ENCODE measurements around the gene LMAN2L.

Gene LMAN2L

GRCh38 chr2:96665083-96665569, 74.7 kb downstream of the LMAN2L start:
- CTCF ChIA-PET: interaction anchor here (0.6 kb wide), 1 partner anchor 257 kb away, joined by 3 read pairs; no protein-coding TSS in a partner anchor
- POLR2A ChIA-PET (ENCODE audit: low non-redundant PET): interaction anchor here (0.5 to 1.1 kb wide), 4 partner anchors 13 to 183 kb away, joined by 3 to 4 read pairs (median 3); partner anchors contain the start of gene KANSL3
- peak; percentile 96 for DNase-seq (ENCODE audit: low spot score)
- H3K27ac ChIP-seq: peak overlapping the region; percentile 88
- no peak for TF ChIP-seq CTCF (conservative IDR thresholded peaks at IDR 0.05; ENCODE audit: low read depth)

GRCh38 chr2:96664366-96664925, 75.4 kb downstream of the LMAN2L start:
- no peak overlapping the region for H3K27ac ChIP-seq
- ChIA-PET CTCF (interaction anchor here (0.5 to 0.6 kb wide), 2 partner anchors 45 to 97 kb away, joined by 3 to 4 read pairs; no protein-coding TSS in a partner anchor), POLR2A (ENCODE audit: low non-redundant PET) (interaction anchor here (1.1 kb wide), 1 partner anchor 26 kb away, joined by 4 read pairs; the partner anchor contains the start of gene KANSL3)
- no peak for TF ChIP-seq CTCF (conservative IDR thresholded peaks at IDR 0.05; ENCODE audit: low read depth)
- no peak for DNase-seq (ENCODE audit: low spot score)

GRCh38 chr2:96663829-96664228, 76.0 kb downstream of the LMAN2L start:
- ChIA-PET POLR2A (ENCODE audit: low non-redundant PET) (no interaction called here), CTCF (interaction anchor here (0.5 to 0.6 kb wide), 2 partner anchors 24 to 44 kb away, joined by 4 to 7 read pairs; no protein-coding TSS in a partner anchor)
- TF ChIP-seq CTCF (conservative IDR thresholded peaks at IDR 0.05; ENCODE audit: low read depth): no peak
- no peak for DNase-seq (ENCODE audit: low spot score)
- H3K27ac ChIP-seq: no peak overlapping the region

GRCh38 chr2:96663177-96663576, 76.7 kb downstream of the LMAN2L start:
- H3K27ac ChIP-seq: no peak overlapping the region

GRCh38 chr2:96662360-96662759, 77.5 kb downstream of the LMAN2L start:
- DNase-seq (ENCODE audit: low spot score): no peak
- H3K27ac ChIP-seq: no peak overlapping the region
- ChIA-PET CTCF (no interaction called here), POLR2A (ENCODE audit: low non-redundant PET) (no interaction called here)
- TF ChIP-seq CTCF (conservative IDR thresholded peaks at IDR 0.05; ENCODE audit: low read depth): no peak

More at GRCh38 chr2:96663177-96663576, 76.7 kb downstream of the LMAN2L start:
- POLR2A ChIA-PET (ENCODE audit: low non-redundant PET): no interaction called here
- DNase-seq (ENCODE audit: low spot score): no peak
- TF ChIP-seq CTCF (conservative IDR thresholded peaks at IDR 0.05; ENCODE audit: low read depth): no peak
- CTCF ChIA-PET: interaction anchor here (0.6 kb wide), 1 partner anchor 24 kb away, joined by 7 read pairs; no protein-coding TSS in a partner anchor

GRCh38 chr2:96661324-96661723, 78.5 kb downstream of the LMAN2L start:
- no peak for DNase-seq (ENCODE audit: low spot score)
- CTCF ChIA-PET: no interaction called here
- TF ChIP-seq CTCF (conservative IDR thresholded peaks at IDR 0.05; ENCODE audit: low read depth): no peak
- POLR2A ChIA-PET (ENCODE audit: low non-redundant PET): no interaction called here
- H3K27ac ChIP-seq: no peak overlapping the region
